NCI-H2081 (cell line): Measurements from ENCODE around the gene NCR3LG1.
A peak's percentile ranks its signal among the peaks of the same experiment; 100 is the strongest.
"Not testable (repeated sequence)": the region's sequence is repeated elsewhere in the genome, so short reads cannot be mapped to it uniquely, and the experiment has no call there.

Experiments
- DNase-seq, 2 experiments: peaks; one replicate each; lab custom pipeline; 2025; lab: John Stamatoyannopoulos, UW

Gene NCR3LG1

DNA sequence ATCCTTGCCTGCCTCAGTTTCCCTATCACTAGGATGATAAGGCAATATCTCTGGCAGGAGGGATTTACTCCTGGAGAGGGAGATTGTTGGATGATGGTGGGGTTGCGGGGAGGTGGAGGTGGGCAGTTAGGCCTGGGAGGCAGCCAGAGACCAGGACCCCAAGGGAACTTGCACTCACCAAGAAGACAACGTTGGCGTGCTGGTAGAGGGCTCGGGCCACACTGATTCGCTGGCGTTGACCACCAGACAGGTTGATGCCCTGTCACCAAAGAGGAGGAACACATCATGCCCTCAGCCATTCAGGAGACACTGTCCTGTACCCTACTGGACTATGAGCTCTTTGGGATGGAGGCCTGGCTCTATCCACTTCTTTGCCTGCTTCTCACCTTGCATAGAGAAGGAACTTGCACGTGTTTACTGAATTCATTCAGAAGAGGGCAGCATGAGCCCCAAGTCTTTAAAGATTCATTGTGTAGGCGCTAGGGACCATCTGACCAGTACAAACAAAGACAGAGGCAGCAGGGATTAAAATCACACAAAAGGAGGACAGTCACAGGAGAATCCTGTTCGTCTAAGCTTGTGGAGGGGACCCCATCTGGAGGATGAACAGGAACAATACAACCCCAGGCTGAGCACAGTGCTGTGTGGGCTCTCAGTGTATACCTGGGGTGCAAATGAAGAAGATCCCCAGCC lies 61.0 kb downstream of the NCR3LG1 start:
- DNase-seq: peak; percentile 17 to 64

DNA sequence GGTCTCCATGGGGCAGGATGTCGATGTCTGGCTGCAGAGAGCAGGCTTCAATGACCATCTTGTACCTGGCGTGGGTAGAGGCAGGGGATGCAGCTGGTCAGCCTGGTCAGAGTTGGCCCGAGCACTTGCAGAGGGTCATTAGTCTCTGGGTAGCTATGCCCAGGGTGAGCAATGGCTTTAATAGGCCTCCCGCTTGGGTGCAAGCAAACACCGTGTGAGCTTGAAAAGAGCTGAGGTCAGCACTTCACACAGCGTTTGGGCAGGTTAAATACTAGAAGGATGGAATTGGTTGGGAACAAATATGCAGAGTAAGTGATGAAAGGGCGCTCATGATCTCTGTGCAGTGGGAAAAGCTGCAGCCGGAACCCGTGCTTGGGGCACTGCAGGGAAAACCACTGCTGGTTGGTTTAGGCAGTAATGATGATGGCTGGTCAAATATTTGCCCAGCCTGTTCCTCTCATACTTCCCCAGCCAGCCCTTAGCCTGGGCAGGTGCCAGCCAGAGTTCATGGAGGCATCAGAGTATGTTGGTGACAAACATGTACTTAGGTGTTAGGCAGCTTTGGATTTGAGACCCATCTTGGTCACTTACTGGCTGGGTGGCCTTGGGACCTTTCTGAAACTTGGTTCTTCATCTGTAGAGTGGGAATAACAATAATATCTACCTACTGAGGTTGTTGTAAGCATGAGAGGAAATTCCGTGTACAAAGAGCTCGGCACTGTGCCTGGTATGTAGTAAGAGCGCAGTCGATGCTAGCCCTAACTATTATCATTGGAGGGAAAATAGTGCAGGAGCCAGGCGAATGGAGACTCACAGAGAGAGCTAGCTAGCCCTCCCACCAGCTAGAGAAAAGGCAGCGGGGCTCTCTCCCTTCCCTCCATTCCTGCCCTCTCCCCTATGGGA lies 62.1 kb downstream of the NCR3LG1 start:
- DNase-seq: peak; percentile 93 to 99

DNA sequence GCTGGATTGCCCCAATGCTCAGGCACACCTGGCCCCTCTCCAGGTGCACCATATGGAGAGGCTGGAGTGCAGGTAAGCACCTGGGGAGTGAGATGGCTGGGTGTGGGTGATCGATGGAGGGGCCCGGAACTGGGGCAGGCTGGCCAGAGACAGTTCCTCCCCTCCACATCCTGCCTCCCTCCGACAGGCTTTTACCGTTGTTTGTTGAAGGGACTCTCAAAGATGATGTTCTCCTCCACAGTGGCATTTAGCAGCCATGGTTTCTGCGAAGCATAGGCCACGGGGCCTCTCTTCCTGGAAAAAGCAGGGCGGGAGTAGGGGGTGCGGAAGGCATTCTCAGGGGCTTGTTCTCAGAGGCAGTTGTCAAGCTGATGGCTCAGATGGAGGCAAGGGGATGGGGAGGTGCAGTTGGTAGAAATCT lies 62.7 kb downstream of the NCR3LG1 start:
- peak; percentile 91 to 95 for DNase-seq

DNA sequence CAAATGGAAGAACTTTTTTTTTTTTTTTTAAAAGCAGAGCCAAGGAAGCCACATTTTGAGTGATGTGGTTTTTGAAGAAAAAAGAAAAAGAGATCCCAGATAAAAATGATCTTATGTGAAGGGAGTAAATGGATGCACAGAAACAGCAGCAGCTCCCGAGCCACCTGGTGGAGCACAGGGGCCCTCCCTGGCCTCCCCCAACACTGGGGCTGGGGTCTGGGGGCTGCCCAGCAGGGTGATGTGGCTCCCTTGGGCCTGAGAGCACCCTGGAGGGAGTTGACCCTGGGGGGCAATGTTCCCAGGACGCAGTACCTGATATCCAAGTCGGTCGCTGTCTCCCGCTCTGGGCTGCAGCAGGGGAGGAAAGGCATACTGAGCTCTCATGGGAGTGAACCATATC lies 63.4 kb downstream of the NCR3LG1 start:
- no peak for DNase-seq

DNA sequence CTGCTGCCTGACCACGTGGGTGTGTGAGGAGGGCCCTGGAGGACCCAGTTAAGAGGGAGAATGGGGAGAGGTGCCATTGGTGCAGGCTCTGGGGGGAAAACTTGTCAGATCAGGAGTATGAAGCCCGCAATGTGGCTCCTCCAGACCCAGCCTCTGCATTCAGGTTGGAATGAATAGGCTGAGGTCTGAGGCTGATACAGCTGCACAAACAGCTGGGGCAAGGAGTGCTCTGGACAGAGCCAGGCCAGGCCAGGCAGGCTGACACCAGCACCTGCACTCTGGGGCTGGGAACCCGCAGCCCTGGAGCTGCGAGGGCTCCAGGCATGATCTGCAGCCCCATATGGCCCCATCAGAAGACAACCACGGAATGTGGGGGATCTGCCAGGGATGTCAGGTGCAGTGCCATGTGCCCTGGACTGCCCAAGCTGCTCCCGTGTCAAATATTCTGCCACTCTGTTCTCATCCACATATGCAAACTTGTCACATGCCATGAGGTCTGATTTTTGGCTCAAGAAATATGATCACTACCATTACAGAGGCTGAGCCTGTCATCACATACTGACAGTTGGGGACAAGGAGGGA lies 64.0 kb downstream of the NCR3LG1 start:
- no peak for DNase-seq

DNA sequence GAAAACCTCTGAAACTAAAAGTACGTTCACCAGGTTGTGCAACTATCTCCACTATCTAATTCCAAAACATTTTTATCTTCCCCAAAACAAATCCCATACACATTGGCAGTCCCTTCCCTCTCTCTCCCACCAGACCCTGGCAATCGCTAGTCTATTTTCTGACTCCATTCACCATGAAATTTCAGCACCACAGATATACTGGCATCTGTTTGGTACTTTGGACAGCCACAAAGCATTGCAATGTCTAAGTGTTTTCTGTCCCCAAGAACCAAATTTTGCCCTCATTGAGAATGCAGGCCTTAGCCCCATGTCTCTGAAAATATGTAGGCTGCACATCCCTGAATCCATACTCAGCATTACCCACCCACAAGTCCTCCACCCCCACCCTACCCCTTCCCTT lies 64.9 kb downstream of the NCR3LG1 start:
- no peak for DNase-seq

DNA sequence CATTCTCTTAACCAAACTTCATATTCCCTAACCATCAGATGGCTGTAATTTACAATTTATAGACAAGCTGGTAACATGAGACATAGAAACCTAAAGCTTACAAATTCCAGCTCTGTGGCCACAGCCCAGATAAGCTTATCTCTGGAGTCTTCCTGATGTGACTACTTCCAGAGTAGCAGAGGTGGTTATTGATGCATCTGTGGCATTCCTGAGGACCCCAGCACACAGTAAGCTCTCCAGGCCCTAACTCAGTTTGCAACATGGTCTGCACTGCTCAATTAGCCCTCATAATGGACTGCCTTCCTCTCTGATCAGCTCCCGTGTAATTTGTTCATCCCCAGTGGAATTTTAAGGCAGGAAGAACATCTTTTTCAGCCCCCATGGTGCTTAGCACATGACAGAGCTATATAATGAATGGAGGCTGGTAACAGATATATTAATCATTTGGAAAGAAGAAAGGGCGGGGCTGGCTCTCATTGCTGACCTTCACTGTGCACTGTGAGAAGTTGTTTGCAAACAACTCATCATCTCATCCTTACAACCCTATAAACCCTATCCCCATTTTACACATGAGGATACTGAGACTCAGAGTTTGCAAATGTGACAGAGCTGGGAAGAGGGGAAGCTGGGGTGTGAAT lies 67.0 kb downstream of the NCR3LG1 start:
- no peak for DNase-seq

DNA sequence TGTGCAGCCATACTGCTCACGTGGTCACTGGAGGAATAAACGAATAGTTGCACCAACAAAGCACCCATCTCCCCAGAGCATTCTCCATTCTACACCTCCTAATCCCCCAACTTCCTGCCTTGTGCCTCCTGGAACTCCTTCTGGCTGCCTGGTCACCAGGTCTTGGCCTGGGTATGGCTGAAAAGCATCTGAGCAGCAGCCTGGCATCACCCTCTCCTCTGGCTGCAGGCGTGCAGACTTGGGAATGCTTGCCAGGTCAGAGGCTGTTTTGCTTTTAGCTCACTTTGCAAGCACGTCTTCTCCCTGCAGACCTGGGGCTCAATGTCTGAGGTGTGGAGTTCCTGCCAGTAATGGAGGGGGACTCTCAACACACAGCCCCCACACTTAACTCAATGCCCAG lies 70.2 kb downstream of the NCR3LG1 start:
- no peak for DNase-seq

DNA sequence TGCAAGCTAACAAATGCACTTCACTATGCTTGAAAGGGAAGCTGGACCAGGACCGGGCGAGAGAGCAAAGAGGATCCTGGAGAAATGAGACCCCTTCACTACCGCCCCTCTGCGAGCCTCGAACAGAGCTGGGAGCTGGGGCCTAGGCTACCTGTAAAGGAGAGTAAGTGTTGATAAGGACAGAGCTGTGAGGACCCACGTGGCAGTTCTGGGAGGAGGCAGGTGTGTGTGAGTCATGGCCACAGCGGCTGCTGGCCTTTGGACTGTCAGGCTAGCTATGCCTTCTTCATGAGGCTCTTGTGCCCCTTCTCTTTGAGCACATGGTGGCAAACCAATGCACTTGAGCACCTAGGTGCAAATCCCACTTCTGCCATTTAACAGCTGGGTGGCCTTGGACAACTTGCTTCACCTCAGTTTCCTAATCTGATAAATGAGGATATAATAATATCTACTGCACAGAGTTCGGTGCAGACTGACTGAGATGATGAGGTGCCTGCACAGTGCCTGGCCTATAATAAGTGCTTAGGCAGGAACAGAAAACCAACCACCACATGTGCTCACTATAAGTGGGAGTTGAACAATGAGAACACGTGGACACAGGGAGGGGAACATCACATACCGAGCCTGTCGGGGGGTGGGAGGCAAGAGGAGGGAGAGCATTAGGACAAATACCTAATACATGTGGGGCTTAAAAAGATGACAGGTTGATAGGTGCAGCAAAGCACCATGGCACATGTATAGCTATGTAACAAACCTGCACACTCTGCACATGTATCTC lies 72.1 kb downstream of the NCR3LG1 start:
- no peak for DNase-seq

DNA sequence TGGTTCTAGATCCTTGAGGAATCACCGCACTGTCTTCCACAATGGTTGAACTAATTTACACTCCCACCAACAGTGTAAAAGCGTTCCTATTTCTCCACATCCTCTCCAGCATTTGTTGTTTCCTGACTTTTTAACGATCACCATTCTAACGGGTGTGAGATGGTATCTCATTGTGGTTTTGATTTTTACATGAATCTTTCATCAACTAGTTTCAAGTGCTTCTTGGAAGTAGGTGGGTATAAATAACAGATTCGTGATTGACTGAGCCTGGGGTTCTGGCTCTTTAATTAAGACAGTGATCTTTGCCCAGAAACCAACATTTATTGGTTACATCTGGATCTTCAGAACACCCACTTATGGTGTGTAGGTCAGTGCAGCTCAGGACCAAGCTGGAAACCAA lies 74.6 kb downstream of the NCR3LG1 start:
- DNase-seq: not testable (repeated sequence)
